ENCODE data around the gene ZBTB4.

DNA sequence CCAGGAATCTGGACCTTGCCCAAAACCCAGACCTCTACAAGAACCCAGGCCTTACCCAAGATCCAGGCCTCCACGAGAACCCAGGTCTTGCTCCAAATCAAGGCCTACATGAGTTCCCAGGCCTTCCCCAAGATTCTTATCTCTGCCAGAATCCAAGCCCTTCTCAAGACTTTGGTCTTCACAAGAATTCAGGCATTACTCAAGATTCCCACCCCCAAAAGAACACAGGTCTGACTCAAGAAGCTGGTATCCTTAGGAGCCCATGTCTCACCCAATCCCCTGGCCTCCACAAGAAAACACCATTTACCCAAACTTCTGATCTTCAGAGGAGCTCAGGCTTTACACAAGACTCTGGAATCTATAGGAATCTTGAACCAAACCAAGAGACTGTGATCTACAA, 48.2 kb downstream of the ZBTB4 start:
- TF ChIP-seq CTCF (IDR thresholded peaks at IDR 0.05 in 2 of 3, conservative IDR thresholded peaks at IDR 0.05 in 1 of 3; ENCODE audit: borderline replicate concordance in 1 of 3, insufficient read depth in 1 of 3, low read depth in 2 of 3, low read length in 2 of 3) (no peak), POLR2AphosphoS5 (IDR thresholded peaks at IDR 0.05; ENCODE audit: low read depth, low read length) (no peak), CEBPB (IDR thresholded peaks at IDR 0.05; ENCODE audit: low read depth) (no peak), POLR2A (IDR thresholded peaks at IDR 0.05; ENCODE audit: borderline replicate concordance, extremely low read depth, insufficient read depth, insufficient read length) (no peak), SRF (IDR thresholded peaks at IDR 0.05; ENCODE audit: low read depth) (no peak), ZFX (IDR thresholded peaks at IDR 0.05) (no peak)
- TF ChIP-seq, protein P1, sequence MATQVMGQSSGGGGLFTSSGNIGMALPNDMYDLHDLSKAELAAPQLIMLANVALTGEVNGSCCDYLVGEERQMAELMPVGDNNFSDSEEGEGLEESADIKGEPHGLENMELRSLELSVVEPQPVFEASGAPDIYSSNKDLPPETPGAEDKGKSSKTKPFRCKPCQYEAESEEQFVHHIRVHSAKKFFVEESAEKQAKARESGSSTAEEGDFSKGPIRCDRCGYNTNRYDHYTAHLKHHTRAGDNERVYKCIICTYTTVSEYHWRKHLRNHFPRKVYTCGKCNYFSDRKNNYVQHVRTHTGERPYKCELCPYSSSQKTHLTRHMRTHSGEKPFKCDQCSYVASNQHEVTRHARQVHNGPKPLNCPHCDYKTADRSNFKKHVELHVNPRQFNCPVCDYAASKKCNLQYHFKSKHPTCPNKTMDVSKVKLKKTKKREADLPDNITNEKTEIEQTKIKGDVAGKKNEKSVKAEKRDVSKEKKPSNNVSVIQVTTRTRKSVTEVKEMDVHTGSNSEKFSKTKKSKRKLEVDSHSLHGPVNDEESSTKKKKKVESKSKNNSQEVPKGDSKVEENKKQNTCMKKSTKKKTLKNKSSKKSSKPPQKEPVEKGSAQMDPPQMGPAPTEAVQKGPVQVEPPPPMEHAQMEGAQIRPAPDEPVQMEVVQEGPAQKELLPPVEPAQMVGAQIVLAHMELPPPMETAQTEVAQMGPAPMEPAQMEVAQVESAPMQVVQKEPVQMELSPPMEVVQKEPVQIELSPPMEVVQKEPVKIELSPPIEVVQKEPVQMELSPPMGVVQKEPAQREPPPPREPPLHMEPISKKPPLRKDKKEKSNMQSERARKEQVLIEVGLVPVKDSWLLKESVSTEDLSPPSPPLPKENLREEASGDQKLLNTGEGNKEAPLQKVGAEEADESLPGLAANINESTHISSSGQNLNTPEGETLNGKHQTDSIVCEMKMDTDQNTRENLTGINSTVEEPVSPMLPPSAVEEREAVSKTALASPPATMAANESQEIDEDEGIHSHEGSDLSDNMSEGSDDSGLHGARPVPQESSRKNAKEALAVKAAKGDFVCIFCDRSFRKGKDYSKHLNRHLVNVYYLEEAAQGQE (IDR thresholded peaks at IDR 0.05; ENCODE audit: low read depth) = no peak

Data from HCT116 (cell line).